Measurements from ENCODE around the gene NCKAP5.

Gene NCKAP5

GRCh38 chr2:132623096-132623839 lies 945.0 kb downstream of the NCKAP5 start:
- DNase-seq (ENCODE audit: extremely low spot score) = no peak
- ChIA-PET CTCF (interaction anchor here (1.6 kb wide), 1 partner anchor 13 kb away, joined by 4 read pairs; no protein-coding TSS in a partner anchor), POLR2A (no interaction called here)
- TF ChIP-seq, protein P1, sequence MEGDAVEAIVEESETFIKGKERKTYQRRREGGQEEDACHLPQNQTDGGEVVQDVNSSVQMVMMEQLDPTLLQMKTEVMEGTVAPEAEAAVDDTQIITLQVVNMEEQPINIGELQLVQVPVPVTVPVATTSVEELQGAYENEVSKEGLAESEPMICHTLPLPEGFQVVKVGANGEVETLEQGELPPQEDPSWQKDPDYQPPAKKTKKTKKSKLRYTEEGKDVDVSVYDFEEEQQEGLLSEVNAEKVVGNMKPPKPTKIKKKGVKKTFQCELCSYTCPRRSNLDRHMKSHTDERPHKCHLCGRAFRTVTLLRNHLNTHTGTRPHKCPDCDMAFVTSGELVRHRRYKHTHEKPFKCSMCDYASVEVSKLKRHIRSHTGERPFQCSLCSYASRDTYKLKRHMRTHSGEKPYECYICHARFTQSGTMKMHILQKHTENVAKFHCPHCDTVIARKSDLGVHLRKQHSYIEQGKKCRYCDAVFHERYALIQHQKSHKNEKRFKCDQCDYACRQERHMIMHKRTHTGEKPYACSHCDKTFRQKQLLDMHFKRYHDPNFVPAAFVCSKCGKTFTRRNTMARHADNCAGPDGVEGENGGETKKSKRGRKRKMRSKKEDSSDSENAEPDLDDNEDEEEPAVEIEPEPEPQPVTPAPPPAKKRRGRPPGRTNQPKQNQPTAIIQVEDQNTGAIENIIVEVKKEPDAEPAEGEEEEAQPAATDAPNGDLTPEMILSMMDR (IDR thresholded peaks at IDR 0.05; ENCODE audit: control extremely low read depth, extremely low read depth, low read depth, missing control alignments) = no peak
